ENCODE measurements around the gene AAK1.

GRCh38 chr2:69570474-69570873, 73.1 kb downstream of the AAK1 start:
- TF ChIP-seq CTCF (IDR thresholded peaks at IDR 0.05) (no peak), POLR2A (IDR thresholded peaks at IDR 0.05) (no peak)

All from lower leg skin (tissue), 3 donors.